NCI-H2196 treated with DMSO at 0.1 percent for 48 hours (cell line): ENCODE results near the gene ZNF724.
"Not testable (repeated sequence)": the region's sequence is repeated elsewhere in the genome, so short reads cannot be mapped to it uniquely, and the experiment has no call there.

Experiments
- DNase-seq: peaks from one replicate; lab custom pipeline; 2025; ENCODE audit not compliant: unreplicated experiment; lab: John Stamatoyannopoulos, UW

Gene ZNF724

DNA sequence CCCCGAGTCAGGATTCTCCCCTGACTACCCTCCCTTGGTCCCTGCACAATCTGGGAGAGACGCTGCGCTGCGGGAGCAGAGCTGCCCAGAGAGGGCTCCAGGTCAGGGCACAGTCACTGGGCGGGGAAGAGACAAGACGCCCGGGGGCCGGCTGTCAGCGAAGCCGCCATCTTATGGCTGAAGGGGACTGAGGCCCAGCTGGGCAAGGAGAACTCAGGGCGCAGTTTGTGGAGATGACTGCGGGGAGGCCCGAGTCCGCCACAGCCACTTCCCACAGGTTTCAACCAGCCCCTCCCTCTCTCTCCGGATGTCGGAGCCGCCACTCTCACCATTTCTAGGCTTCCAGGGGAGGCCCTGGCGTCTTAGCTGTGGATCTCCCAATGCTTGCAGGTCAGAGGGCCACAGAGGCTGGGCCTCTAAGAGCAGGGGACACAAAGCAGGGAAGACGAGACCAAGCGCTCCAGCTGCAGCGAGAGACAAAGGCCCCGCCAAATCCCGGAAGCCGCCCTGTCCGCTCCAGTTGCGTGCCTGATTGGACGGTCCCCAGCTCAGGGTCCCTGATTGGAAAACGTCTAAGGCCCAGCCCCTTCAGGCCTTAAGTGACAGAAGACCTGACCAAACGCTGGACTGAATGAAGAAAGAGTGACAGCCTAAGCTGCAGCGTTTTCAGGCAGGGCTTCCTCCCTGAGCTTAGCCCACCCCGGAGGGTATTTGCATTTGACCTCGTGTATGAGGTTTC is at the start of gene ZNF724:
Gene ZNF724 (minus strand): TSS at position 484 of the 739 bp plus-strand sequence. CDS start 152 bp downstream, at position 332.
- DNase-seq = peak; percentile 91

DNA sequence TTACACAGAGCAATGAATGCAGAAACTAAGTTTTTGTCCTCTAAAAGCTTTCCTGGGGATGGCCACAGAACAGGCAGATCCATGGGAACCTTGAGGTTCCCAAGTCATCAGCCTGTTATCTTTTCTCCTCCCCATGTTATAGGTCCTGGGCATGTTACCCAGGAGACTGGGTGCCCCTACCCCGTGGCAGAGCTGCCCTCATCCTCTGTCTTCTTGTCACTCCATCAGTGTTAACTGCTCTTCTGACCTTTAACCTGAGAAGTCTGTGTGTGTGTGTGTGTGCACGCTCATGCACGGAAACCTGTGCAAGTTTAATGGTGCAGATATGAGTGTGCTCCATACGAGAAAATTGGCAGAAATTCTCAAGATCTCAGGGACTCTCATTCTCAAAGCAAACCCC is 43.9 kb upstream of the ZNF724 start:
- no peak for DNase-seq

DNA sequence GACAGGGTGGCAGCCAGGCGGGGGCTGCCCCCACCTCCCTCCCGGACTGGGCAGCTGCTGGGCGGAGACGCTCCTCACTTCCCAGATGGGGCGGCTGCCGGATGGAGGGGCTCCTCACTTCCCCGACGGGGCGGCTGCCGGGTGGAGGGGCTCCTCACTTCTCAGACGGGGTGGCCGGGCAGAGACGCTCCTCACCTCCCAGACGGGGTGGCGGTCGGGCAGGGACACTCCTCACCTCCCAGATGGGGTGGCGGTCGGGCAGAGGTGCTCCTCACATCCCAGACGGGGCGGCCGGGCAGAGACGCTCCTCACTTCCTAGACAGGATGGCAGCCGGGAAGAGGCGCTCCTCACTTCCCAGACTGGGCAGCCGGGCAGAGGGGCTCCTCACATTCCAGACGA is 39.8 kb upstream of the ZNF724 start:
- not testable (repeated sequence) for DNase-seq

DNA sequence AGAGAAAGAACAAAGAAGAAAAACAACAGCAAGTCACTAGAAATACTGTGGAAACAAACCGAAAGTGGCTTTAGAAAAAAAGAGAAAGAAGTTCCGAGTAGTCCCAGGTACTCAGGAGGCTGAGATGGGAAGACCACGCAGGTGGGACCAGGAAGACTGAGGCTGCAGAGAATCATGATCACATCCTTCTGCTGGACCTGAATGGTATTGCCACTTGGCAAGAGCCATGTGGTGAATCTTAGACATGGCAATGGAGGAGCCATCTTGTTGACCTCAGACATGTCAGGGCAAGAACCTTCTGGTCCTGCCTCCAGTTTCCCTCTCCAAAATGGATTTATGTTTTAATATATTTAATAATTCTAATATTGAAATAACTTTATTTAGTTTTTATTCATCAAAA is 37.4 kb upstream of the ZNF724 start:
- no peak for DNase-seq

DNA sequence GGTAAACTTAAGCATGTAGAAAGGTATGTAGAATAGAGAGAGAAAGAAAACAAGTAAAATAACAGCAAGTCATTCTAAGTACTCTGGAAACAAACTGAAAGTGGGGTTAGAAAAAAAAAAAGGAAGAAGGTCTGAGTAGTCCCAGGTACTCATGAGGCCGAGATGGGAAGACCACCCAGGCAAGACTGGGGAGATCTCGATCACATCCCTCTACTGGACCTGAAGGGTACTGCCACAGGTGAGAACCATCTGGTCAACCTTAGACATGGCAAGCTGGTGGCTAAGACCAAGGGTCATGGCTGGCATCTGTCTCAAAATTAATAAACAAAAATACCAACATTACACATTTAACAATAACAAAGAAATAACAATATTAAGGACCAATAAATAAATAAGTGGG is 36.3 kb upstream of the ZNF724 start:
- DNase-seq = no peak

DNA sequence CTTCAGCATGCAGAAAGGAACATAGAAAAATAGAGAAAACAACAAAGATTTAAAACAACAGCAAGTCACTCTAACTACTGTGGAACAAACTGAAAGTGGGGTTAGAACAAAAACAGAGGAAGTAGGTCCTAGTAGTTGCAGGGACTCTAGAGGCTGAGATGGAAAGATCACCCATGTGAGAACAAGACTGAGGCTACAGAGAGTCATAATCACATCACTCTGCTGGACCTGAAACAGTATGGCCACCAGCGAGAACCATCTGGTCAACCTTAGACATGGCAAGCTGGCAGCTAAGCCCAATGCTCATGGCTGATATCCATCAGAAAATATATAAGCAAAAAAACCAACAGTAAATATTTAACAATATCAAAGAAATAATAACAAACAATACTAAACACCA is 35.8 kb upstream of the ZNF724 start:
- DNase-seq = no peak

DNA sequence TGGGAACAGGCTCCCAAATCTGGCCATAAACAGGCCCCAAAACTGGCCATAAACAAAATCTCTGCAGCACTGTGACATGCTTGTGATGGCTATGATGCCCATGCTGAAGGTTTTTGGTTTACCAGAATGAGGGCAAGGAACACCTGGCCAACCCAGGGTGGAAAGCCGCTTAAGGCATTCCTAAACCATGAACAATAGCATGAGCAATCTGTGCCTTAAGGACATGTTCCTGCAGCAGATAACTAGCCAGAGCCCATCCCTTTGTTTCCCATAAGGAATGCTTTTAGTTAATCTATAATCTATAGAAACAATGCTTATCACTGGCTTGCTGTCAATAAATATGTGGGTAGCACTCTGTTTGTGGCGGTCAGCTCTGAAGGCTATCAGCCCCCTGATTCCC is 35.1 kb upstream of the ZNF724 start:
- DNase-seq = not testable (repeated sequence)

DNA sequence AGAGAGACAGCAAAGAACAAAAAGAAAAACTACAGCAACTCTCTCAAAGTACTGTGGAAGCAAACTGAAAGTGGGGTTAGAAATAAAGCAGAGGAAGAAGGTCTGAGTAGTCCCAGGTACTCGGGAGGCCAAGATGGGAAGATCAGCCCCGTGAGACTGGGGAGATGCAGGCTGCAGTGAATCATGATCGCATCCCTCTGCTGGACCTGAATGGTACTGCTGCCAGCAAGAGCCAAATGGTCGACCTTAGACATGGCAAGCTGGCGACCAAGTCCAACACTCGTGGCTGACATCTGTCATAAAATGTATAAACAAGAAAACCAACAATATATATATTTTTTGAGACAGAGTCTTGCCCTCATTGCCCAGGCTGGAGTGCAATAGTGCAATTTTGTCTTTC is 33.7 kb upstream of the ZNF724 start:
- no peak for DNase-seq

DNA sequence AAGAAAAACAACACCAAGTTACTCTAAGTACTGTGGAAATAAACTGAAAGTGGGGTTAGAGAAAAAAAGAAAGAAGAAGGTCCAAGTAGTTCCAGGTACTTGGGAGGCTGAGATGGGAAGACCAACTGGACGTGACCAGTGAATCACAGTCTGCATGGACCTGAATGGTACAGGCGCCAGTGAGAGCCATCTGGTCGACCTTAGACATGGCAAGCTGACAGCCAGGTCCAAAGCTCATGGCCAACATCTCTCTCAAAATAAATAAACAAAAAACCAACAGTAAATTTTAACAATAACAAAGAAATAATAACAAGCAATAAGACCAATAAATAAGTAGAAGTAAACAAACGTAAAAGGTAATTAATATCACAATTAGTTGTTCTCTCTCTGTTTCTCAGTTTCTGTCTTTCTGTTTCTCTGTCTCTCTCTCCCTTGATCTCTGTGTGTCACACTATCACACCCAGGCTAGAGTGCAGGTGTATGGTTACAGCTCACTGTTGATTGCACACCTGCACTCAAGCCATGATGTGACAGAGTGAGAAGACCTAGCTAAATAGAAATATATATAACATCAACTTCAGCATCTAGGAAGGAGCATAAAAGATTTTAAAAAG is 31.6 kb upstream of the ZNF724 start:
- no peak for DNase-seq

DNA sequence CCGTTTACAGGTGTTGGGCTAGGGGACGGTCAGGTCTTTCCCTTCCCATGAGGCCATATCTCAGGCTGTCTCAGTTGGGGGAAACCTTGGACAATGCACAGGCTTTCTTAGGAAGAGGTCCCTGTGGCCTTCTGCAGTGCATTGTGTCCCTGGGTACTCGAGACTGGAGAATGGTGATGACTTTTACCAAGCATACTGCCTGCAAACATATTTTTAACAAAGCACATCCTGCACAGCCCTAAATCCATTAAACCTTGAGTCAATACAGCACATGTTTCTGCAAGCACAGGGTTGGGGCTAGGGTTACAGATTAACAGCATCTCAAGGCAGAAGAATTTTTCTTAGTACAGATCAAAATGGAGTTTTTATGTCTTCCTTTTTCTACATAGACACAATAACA is 27.9 kb upstream of the ZNF724 start:
- not testable (repeated sequence) for DNase-seq

DNA sequence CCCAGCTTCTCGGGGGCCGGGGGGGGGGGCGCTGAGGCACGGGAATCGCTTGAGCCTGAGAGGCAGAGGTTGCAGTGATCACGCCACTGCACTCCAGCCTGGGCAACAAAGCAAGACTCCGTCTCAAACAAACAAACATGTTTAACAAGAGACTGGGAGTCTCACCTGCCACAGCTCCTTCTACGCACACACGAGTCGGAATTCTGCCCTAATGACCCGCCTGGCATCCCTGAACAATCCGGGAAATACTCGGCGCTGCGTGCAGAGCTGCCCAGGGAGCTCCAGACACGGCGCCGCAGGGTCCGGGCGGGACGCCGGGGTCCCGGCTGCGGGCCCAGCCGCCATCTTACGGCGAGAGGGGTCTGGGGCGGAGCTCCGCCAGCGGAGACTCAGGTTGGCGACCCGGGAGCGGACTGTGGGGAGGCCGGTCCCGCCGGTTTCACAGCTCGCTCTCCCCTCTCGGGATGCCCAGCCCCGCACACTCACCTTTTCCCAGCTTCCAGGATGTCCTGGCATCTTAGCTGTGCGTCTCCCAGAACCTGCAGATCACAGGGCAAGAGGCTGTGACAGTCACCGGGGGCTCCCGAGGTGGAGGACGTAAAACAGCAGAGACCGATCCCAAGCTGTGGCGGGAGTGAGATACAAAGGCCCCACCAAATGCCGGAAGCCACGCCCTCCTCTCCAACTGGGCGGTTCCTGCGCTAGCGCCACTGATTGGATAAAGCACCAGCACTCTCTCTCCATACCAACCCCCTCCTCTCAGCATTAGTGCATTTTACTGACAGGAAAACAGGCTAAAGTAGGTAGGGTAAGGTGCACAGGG is 23.6 kb upstream of the ZNF724 start:
- peak; percentile 78 for DNase-seq

DNA sequence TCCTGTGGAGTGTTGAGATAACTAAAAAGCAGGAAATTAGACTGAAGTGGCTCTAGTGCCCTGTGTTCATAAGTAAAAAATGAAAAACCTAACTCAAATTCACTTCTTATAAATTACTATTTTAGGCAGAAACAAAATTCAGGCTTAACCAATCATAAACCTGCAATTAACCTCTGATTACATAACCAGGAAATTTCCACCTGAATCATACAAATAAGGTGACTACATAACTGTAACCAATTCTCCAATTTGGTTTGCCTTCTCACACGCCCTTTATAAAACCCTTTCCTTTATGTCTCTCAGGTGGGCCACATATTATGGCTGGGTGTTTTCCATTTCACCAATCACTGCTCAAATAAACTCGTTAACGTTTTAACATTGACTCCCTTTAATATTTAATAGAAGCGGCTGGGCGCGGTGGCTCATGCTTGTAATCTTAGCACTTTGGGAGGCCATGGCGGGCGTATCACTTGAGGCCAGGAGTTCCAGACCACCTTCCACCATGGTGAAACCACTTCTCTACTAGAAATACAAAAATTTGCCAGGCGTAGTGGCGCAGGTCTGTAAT is 22.9 kb upstream of the ZNF724 start:
- no peak for DNase-seq

DNA sequence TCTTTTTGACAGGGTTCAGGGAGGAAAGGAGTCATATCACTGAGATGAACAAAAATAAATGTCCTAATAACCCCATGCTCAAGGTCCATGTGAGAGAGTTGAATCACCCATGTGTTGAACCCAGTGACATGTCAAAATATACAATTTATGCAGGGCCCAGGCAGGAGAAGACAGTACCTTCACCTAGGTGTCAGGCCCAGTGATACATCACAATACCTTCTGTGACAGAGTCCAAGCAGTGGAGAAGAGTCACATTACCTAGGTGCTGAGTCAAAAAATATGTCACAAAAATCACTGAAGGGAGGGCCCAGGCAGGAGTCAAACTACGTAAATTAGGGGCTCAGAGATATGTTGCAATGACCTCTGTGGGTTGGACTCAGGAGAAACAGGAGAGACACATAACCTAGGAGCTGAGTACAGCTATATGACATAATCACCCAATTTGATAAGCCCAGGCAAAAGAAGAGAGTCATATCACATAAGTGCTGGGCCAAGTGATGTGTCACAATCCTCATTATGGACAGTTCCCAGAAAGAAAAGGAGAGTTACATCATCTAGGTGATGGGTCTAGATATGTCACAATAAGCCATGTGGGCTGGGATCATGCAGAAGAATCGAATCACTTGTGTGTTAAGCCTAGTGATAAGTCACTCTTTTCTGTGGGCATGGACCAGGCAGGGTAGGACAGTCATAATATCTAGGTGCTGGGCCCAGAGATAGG is 13.8 kb upstream of the ZNF724 start:
- no peak for DNase-seq

DNA sequence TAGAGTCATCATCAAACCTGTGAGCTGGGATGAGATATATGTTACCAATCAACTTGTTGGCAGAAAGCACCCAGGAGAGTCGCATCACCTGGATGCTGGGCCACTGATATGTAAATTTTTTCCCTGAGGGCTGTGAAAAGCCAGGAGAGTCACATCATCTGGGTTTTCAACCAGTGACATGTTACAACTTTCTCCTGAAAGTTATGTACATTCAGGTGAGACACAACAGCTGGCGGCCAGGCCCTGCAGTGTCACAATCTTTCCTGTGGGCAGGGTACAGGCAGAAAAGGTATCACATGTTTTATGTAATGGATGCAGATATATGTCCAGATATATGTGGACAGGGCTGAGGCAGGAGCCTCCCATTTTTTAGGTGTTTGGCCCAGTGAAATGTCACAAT is 13.2 kb upstream of the ZNF724 start:
- no peak for DNase-seq

DNA sequence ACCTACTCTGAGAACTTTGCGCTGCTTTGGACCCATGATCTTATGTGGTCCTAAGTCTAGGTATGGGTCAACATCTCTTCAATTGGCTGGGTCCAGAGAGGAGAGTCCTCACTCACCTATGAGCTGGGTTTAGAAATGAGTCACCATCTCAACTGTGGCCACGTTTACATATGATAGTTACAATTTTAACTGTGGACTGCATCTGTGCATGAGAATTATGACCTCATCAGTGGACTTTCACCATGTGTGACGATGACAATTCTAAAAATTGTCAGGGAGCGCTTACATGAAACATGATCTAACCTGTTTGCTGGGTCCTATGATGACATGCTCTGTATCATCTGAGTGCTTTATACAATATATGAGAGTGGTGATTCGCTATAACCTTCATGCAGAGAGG is 12.7 kb upstream of the ZNF724 start:
- DNase-seq = no peak

DNA sequence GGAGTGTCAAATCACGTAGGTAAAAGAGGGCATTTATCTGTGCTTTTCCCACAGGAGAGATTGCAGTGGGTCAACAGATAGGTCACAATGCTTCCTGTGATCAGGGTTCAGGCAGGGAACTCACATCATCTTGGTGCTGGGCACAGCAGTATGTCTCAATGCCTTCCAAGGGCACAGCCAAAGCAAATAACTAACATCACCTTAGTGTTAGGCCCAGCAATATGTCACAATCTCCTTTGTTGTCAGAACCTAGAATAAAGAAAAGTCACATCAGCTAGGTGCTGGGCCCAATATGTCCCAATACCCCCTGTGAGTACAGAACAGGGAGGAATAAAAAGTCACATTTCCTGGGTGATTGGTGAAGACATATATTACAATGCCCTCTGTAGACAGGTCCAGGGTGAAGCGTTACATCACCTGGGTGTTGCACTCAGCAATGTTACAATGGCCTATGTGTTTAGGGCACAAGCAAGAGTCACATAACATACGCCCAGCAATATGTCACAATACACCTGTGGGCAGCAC is 11.4 kb upstream of the ZNF724 start:
- no peak for DNase-seq

DNA sequence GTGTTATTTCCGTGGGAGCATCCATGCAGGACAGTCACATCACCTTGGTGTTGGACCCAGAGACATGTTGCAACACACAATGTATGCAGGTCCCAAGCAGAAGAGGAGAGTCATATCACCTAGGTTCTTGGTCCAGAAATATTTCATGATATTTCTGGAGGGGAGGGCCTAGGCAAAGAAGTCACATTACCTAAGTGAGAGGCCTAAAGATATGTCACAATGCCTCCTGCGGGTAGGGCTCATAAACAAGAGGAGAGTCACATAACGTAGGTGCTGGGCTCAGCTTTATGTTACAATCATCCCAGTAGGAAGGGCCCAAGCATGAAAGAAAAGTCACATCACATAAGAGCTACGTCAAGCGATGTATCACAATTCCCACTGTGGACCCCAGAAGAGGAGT is 10.8 kb upstream of the ZNF724 start:
- no peak for DNase-seq

DNA sequence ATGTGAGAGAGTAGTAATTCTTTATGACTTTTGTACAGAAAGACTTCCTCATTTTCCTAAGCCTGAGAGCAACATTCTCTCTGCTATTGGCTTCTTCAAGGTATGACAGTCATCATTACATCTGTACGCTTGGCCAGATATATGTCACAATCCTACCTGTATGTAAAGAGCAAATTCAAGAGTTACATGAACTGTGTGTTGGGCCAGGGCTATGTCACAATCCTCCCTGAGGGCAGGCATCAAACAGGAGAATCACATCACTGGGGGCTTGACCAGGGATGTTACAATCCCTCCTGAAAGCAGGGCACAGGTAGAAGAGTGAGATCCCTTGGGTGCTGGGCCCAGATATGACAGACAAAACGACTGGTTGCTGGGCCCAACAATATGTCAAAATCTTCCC is 9.8 kb upstream of the ZNF724 start:
- no peak for DNase-seq

DNA sequence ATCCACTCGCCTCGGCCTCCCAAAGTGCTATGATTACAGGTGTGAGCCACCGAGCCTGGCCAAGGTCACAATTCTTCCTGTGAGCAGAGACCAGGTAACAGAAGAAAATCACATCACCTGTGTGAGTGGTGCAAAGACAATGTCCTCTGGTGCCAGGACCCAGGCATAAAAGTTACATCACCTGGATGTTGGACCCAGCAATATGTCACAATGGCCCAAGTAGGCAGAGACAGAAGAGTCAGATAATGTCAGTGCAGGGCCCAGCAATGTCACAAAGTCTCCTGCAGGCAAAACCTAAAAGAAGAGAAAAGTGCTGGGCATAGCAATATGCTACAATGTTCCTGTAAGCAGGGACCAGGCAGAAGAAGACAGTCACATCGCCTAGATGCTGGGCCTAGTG is 5.5 kb upstream of the ZNF724 start:
- no peak for DNase-seq

DNA sequence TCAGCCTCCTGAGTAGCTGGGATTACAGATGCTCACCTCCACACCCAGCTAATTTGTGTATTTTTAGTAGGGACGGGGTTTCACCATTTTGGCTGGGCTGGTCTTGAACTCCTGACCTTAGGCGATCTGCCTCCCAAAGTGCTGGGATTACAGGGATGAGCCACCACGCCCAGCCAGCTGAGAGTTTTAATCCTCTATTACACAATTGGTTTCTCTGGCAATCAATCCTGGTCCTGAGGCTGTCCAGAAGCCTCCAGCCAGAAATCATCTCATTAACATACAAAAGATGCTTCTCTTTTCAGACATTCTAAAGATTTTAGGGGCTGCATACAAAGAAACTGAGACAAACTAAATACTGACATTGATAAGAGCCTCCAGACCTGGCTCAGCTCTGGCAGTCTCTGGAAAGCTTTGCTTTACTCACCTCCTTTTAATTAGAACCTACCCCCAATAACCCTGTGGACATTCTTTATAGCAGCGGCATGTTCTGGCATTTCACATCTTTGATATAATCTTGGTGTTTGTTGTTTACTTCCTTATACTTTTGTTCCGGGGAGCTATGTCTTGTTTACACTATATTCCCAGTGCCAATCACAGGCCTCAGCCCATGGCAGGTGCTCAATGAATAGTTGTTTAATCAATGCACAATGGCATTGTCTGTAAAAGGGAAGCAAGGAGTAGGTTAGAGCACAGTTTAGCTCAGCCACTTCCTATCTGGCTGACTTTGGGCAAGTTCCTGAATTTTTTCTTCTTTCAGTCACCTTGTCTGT is 4.1 kb upstream of the ZNF724 start:
- DNase-seq = no peak
